IMR-90 (cell line): ENCODE data around the gene FUT8. TPM values are rescaled to one million over a fixed set of nuclear protein-coding genes. Genes with fewer than 3 reads are reported as not detected.
"Not testable (repeated sequence)": the region's sequence is repeated elsewhere in the genome, so short reads cannot be mapped to it uniquely, and the experiment has no call there.

Experiments used
- ATAC-seq: fragments of 200-7000 bp; cut with Tn5 transposase; 2 replicates; pipeline ENCODE4 v1.9.1; 2020; ENCODE audit warnings: low read depth, mild to moderate bottlenecking, moderate library complexity
- BruUV-seq: library from RNA; stranded (reverse); fragments of 400-500 nt; replicated peaks from 2 replicates; lab custom pipeline; 2021; lab: Mats Ljungman, UMichigan
- CTCF ChIA-PET: fragments of 300-600 bp; formaldehyde crosslinking; extraction: SDS; loops from one replicate; lab custom pipeline; 2021; ENCODE audit warnings: antibody characterized with exemption; lab: Yijun Ruan, JAX
- POLR2A ChIA-PET: fragments of 300-600 bp; sonication (Branson Sonifier 250); formaldehyde crosslinking; loops from one replicate; lab custom pipeline; 2022; ENCODE audit warnings: antibody characterized with exemption; ENCODE audit not compliant: unreplicated experiment; lab: Charles Lee
- DNase-seq: peaks from one replicate; pipeline ENCODE4 v3.0.0; 2013
- H2AFZ ChIP-seq: replicated peaks from 2 replicates; pipeline ENCODE3; 2013; ENCODE audit warnings: low read length, mild to moderate bottlenecking; ENCODE audit not compliant: poor library complexity
- H2AK5ac ChIP-seq: 2 replicates; pipeline ENCODE4 v1.6.1; 2013; ENCODE audit warnings: low read depth, low read length, inconsistent platforms
- H2AK9ac ChIP-seq: replicated peaks from 2 replicates; pipeline ENCODE3; 2013; ENCODE audit warnings: mild to moderate bottlenecking, low read depth, low read length, moderate library complexity; ENCODE audit not compliant: poor library complexity
- H2BK120ac ChIP-seq: 2 replicates; pipeline ENCODE4 v1.6.1; 2013; ENCODE audit warnings: low read depth, low read length, inconsistent platforms
- H2BK15ac ChIP-seq: 3 replicates; pipeline ENCODE4 v1.6.1; 2013; ENCODE audit warnings: low read depth, low read length, inconsistent platforms
- H2BK20ac ChIP-seq: 2 replicates; pipeline ENCODE4 v1.6.1; 2013; ENCODE audit warnings: low read depth, mild to moderate bottlenecking, inconsistent platforms, low read length, moderate library complexity
- H2BK5ac ChIP-seq: 2 replicates; pipeline ENCODE4 v1.6.1; 2013; ENCODE audit warnings: mild to moderate bottlenecking, low read depth, low read length, inconsistent platforms; ENCODE audit not compliant: poor library complexity, severe bottlenecking
- H3K14ac ChIP-seq: replicated peaks from 2 replicates; pipeline ENCODE4 v1.6.1; 2013; ENCODE audit warnings: low read depth, low read length, inconsistent platforms
- H3K18ac ChIP-seq: 2 replicates; pipeline ENCODE4 v1.6.1; 2013; ENCODE audit warnings: low read depth, low read length, control low read depth
- H3K23ac ChIP-seq: 2 replicates; pipeline ENCODE4 v1.6.1; 2013; ENCODE audit warnings: low read depth, low read length, inconsistent platforms
- H3K27ac ChIP-seq: 2 replicates; pipeline ENCODE4 v1.5.1; 2013; ENCODE audit warnings: mild to moderate bottlenecking, control low read depth, low read length; ENCODE audit not compliant: insufficient read depth
- H3K27me3 ChIP-seq: 2 replicates; pipeline ENCODE4 v1.6.1; 2013; ENCODE audit warnings: low read length; ENCODE audit not compliant: control insufficient read depth, insufficient read depth
- H3K36me3 ChIP-seq: 2 replicates; pipeline ENCODE4 v1.6.1; 2013; ENCODE audit warnings: low read length, mixed read lengths; ENCODE audit not compliant: control insufficient read depth, insufficient read depth
- H3K4ac ChIP-seq: 2 replicates; pipeline ENCODE4 v1.6.1; 2013; ENCODE audit warnings: low read depth, low read length, inconsistent platforms
- H3K4me1 ChIP-seq: 2 replicates; pipeline ENCODE4 v1.6.1; 2013; ENCODE audit warnings: low read length, mixed read lengths; ENCODE audit not compliant: control insufficient read depth, insufficient read depth
- H3K4me2 ChIP-seq: 2 replicates; pipeline ENCODE4 v1.6.1; 2013; ENCODE audit warnings: low read depth, mild to moderate bottlenecking, control low read depth, low read length, moderate library complexity
- H3K4me3 ChIP-seq: 2 replicates; pipeline ENCODE4 v1.5.1; 2013; ENCODE audit warnings: low read depth, mild to moderate bottlenecking, control low read depth, low read length, moderate library complexity; ENCODE audit not compliant: insufficient read depth
- H3K56ac ChIP-seq: 2 replicates; pipeline ENCODE4 v1.6.1; 2013; ENCODE audit warnings: low read length, inconsistent platforms; ENCODE audit not compliant: insufficient read depth; ENCODE audit errors: extremely low read depth
- H3K79me1 ChIP-seq, 2 experiments: 2 replicates each; pipeline ENCODE4 v1.6.1; 2013; ENCODE audit warnings: low read length in 2 of 2, inconsistent platforms in 1 of 2, low read depth in 1 of 2
- H3K9ac ChIP-seq: 2 replicates; pipeline ENCODE4 v1.6.1; 2013; ENCODE audit warnings: low read depth, low read length, control low read depth
- H3K9me1 ChIP-seq: 2 replicates; pipeline ENCODE4 v1.6.1; 2013; ENCODE audit warnings: low read length, inconsistent platforms; ENCODE audit not compliant: insufficient read depth
- H3K9me3 ChIP-seq: 2 replicates; pipeline ENCODE4 v1.6.1; 2013; ENCODE audit warnings: low read length; ENCODE audit not compliant: control insufficient read depth, insufficient read depth
- H4K20me1 ChIP-seq: 2 replicates; pipeline ENCODE4 v1.6.1; 2013; ENCODE audit warnings: low read length, inconsistent platforms; ENCODE audit not compliant: insufficient read depth
- H4K5ac ChIP-seq: 2 replicates; pipeline ENCODE4 v1.6.1; 2013; ENCODE audit warnings: mild to moderate bottlenecking, low read depth, low read length, control low read depth
- H4K8ac ChIP-seq, 2 experiments: 2 replicates each; pipeline ENCODE4 v1.6.1; 2013; ENCODE audit warnings: low read depth in 2 of 2, low read length in 2 of 2, control low read depth in 1 of 2, inconsistent platforms in 1 of 2
- H4K91ac ChIP-seq: 2 replicates; pipeline ENCODE4 v1.6.1; 2013; ENCODE audit warnings: low read depth, low read length, inconsistent platforms; ENCODE audit not compliant: insufficient read depth
- WGBS, 2 experiments: methylation state at CpG; one replicate each; pipeline versions ENCODE4 v1.1.5 to v1.1.7; 2013; ENCODE audit warnings: missing lambda C conversion rate in 2 of 2; ENCODE audit not compliant: insufficient read length in 1 of 2; ENCODE audit errors: extremely low coverage in 2 of 2; 5-methylcytosine and 5-hydroxymethylcytosine counted together
- dilution Hi-C: fragments of 300-500 bp; cut with HindIII; formaldehyde crosslinking; loops from one replicate; pipeline ENCODE4 v1.14.3; 2018; ENCODE audit warnings: low sequenced_read_pairs; ENCODE audit not compliant: unreplicated experiment
- in situ Hi-C: fragments of 300-500 bp; cut with MboI; formaldehyde crosslinking; loops from 3 replicates; pipeline ENCODE4 v1.14.3; 2019; ENCODE audit warnings: low sequenced_read_pairs, inconsistent platforms, mixed read lengths
- intact Hi-C: fragments of 100-400 bp; cut with micrococcal nuclease; formaldehyde crosslinking; loops from 2 replicates; pipeline ENCODE4 v1.10.0; 2022
- polyA plus RNA-seq, 3 experiments: library from polyadenylated mRNA; depleted of rRNA; stranded (reverse); fragments of >200 nt; gene quantifications; 2 replicates each; pipeline ENCODE4 v1.2.3, GENCODE V29; 2012; ENCODE audit warnings: low replicate concordance in 1 of 3
- total RNA-seq: library from RNA; depleted of rRNA; stranded (reverse); fragments of >200 nt; gene quantifications from 2 replicates; pipeline ENCODE4 v1.2.3, GENCODE V29; 2012

The FUT8 gene
- total and polyA plus RNA-seq, 2 of the 4 experiments (the other 2 are of a cell fraction), result 15.6 to 72.9 TPM

DNA sequence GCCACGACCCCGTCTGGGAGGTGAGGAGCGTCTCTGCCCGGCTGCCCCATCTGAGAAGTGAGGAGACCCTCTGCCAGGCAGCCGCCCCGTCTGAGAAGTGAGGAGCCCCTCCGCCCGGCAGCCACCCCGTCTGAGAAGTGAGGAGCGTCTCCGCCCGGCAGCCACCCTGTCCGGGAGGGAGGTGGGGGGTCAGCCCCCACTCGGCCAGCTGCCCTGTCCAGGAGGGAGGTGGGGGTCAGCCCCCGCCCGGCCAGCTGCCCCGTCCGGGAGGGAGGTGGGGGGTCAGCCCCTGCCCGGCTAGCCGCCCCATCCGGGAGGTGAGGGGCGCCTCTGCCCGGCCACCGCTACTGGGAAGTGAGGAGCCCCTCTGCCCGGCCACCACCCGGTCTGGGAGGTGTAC lies 221.1 kb downstream of the FUT8 start:
- no CpG with 5 or more reads among the region's 26 CpGs for WGBS, 2 experiments

More for the DNA sequence above, 221.1 kb downstream of the FUT8 start:
- H4K20me1 ChIP-seq, intact Hi-C loops, H2AK9ac ChIP-seq, H3K27me3 ChIP-seq, BruUV-seq, H3K14ac ChIP-seq, H3K4me1 ChIP-seq, POLR2A ChIA-PET, H4K91ac ChIP-seq, H3K18ac ChIP-seq, H2AK5ac ChIP-seq, H3K9me1 ChIP-seq, H2AFZ ChIP-seq, H3K4me3 ChIP-seq, H2BK120ac ChIP-seq, H3K23ac ChIP-seq, H3K9me3 ChIP-seq, H3K4ac ChIP-seq, H2BK15ac ChIP-seq, H3K9ac ChIP-seq, in situ Hi-C loops, H3K36me3 ChIP-seq, H2BK20ac ChIP-seq, H3K4me2 ChIP-seq, H4K8ac ChIP-seq, dilution Hi-C loops, ATAC-seq, DNase-seq, H3K56ac ChIP-seq, H2BK5ac ChIP-seq, H3K79me1 ChIP-seq, H3K27ac ChIP-seq, H4K5ac ChIP-seq, CTCF ChIA-PET: not testable (repeated sequence)
